ENCODE measurements around the gene MPC2. TPM values are rescaled to one million over a fixed set of nuclear protein-coding genes. Genes with fewer than 3 reads are reported as not detected.
"Not testable (repeated sequence)": the region's sequence is repeated elsewhere in the genome, so short reads cannot be mapped to it uniquely, and the experiment has no call there.

MPC2 gene
- total RNA-seq, 1 donor from 2014 or later: 34.9 TPM

DNA sequence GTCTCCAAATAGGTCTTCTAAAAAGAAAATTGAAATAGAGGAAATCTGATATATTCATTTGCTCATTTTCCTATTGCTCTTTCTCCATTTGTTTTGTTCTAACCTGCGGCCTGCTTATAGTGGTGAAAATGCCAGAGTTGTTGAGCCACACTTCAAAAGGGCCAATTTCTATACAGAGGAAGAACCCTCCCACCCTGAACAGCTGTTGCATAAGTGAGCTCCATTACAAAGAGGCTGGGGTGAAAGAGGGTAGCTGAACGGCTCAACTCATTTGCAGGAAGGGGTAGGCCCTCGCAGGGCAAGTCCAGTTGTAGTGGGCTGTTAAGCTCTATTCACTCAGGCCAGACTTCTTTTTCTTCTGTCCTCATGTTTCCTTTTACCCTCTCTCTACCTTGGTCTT, 31.7 kb downstream of the MPC2 start:
- no peak for DNase-seq (ENCODE audit: low spot score)

DNA sequence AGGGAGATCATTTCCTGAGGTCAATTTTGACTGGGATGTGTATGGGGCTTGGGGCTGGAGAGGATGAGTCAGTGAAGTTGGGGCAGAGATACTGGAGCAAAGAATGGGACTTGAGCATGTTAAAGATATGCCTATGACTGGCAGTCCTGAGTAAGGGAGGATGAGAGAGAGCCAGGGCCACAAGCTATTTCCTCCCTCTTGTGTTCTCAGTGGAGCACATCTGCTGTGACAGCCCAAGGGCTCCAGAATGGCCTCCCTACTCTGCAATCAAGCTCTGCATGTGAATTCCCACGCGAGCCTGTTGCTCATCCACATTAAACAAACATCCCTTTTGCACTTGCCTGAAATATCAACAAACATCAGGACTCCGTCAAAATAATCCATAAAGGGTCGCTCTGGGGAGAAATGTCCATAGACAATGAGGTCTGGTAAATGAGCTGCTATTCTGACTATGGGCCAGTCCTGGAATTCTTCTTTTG, 32.2 kb downstream of the MPC2 start:
- DNase-seq (ENCODE audit: low spot score): no peak

DNA sequence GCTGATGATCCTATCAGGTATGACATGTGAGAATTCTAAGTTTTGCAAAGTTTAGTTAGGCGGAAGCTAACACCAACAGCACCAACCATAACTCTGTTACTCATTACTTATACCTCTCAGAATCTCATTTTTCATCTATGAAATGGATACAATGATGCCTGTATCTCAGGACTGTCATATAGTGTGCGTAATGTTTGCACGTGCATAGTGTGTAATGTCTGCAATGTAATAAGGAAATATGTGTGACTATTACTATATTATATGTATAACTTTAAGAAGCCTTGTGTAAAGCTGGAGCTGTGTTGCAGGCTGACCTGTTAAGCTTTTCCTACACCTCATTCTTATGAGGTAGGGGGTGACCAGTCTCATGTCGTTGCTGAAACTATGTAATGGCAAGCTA, 36.0 kb downstream of the MPC2 start:
- DNase-seq (ENCODE audit: low spot score): no peak

DNA sequence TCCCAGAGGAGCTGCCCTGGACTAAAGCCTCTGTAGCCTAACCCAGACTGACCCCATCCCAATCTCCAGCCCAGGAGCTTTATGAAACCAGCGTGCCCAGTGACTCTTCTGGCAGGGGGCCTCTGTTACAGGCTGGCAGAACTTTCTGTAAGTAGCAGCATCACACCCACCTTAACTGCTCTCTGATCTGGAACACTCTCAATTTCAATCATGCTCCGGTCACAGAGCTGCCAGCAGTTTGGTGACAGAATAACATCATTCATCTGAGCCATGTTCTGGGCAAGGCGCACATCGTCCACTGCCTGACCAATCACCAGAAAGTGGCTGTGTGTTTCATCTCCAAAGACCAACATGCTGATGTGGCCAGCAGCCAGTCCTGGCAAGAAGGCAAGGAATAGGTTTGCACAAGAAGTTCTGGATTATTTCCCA, 37.6 kb downstream of the MPC2 start:
- no peak for DNase-seq (ENCODE audit: low spot score)

DNA sequence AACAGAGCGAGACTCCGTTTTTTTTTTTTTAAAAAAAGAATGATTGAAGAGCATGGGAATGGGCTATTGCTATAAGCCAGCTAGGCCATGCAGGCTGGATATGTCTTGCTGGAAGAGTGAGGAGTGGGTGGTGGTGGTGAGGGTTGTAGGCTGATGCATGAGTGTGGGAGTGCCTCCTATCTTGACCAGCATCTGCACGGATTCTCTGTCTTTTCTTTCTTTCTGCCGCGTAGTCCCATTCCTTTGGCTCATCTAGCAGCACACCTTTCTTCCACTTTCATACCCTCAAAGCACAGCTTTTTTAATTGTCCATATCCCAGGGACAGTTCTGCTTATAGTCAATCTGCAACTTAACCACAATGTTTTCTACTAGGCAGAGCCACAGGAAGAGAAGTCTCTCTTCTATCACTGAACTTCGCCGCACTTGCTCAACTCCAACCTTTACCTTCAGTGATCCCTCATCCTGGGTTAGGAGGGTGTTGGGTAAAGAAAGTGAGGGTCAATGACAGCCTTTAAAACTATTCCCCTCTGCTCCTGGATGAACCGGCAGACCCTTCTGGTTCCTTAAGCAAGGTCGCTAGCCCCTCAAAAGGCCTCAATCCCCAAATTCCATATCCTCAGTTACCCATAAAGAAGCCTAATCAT, 38.2 kb downstream of the MPC2 start:
- no peak for DNase-seq (ENCODE audit: low spot score)

DNA sequence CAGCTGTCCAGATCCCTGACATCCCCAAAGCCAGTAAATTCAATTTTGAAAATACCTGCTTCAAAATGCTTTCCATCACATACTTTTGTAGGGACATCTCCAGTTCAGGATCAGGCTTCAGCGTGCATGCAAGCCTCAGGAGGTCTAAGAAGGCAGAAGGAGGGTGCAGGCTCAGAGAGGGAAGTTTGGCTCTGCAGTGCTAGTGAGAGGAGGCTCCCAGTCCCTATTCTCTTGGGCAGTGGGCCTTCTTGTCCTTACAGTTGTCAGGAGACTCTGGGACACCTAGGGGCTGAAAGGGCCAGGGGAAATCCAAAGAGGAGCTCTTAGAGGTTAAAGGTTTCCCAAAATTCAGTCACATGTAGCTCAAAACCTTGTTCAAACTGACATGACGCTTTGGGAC, 43.1 kb downstream of the MPC2 start:
- DNase-seq (ENCODE audit: low spot score): no peak

DNA sequence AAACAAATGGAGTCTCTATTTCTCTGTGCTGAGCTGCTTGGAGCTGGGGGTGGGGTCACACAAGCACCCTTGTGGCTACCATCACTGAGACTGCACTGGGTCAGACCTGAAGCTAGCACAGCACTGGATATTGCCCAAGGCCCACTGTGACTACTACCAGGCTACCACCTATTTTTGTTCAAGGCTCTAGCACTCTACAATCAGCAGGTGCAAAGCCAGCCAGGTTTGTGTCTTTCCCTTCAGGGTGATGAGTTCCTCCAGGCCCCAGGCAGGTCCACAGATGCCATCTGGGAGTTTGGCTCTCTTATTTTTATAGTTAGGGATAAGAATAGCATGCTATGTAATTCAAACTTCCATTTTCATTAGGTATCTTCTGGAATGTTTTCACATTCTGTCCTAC, 46.5 kb downstream of the MPC2 start:
- no peak for DNase-seq (ENCODE audit: low spot score)

DNA sequence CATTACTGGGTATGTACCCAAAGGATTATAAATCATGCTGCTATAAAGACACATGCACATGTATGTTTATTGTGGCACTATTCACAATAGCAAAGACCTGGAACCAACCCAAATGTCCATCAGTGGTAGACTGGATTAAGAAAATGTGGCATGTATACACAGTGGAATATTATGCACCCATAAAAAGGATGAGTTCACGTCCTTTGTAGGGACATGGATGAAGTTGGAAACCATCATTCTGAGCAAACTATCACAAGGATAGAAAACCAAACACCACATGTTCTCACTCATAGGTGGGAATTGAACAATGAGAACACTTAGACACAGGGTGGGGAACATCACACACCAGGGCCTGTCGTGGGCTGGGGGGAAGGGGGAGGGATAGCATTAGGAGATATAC, 49.7 kb downstream of the MPC2 start:
- not testable (repeated sequence) for DNase-seq (ENCODE audit: low spot score)

DNA sequence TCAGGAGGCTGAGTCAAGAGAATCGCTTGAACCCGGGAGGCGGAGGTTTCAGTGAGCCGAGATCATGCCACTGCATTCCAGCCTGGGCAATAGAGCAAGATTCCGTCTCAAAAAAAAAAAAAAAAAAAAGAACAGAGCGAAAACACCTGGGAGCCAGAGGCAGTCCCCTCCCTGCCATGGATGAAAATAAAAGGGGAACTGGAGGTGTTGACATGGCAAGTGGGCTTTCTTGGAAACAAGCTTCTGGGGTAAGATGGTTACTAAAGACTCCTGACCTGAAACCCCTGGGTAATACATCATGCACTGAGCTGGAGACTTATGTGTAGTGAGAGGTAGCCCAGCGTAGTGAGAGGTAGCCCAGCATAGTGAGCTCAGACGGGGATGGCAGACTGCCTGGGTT, 54.5 kb downstream of the MPC2 start:
- no peak for DNase-seq (ENCODE audit: low spot score)

DNA sequence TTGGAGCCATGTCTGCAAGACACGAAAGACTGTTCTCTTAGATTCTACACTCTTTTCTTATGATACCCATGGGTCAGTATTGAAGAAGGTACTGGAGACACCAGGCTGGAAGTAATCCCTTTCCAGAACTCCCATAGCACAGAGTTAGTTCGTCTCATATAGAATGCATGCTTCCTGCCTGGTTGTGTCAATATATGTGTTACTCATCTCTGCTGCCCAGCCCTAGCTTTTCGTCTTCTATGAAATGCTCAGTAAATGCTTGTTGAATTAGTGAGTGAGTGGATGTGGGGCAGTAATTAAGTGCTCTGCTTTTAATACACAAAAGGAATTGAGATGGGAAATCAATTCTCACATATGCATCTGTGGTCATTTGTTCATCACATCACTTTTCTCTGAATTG, 55.1 kb downstream of the MPC2 start:
- DNase-seq (ENCODE audit: low spot score): no peak

DNA sequence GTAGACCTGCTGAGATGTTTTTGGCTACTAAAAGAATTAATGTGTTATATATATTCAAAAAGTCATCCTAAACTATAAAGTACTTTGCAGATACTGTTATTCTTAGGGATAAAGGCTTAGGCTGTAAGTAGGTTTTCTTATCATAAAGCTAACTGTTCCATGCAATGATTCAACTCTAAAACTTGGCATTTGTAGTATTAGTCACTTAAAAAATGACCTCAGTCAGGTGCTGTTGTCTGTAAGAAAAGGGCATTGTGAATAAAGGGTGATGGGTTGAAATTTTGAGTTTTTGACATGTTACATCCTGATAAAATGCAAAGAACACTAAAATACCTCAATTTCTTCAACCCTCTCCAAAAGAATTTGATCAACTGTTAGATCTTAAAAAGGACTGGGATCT, 55.8 kb downstream of the MPC2 start:
- peak; percentile 12 for DNase-seq (ENCODE audit: low spot score)

DNA sequence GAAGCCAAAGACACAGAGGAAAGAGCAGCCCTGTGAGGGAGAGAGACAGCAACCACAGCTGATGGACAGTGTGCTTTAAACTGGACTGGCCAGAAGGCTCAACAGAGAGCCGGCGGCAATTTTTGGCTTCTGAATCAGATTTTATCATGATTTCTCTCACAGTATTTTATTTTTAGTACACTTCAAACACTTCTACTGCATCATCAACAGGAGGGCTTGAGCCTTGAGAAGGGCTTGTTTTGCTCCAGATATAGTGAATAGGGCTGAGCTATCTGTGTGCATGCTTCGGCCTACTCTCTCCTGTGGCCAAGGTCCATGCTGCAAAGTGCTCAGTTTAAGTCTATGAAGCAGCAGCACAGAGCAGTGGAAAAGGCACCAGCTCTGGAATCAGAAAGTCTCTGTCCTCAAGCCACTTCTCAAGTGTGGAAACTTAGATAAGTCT, 56.3 kb downstream of the MPC2 start:
- peak; percentile 30 for DNase-seq (ENCODE audit: low spot score)

DNA sequence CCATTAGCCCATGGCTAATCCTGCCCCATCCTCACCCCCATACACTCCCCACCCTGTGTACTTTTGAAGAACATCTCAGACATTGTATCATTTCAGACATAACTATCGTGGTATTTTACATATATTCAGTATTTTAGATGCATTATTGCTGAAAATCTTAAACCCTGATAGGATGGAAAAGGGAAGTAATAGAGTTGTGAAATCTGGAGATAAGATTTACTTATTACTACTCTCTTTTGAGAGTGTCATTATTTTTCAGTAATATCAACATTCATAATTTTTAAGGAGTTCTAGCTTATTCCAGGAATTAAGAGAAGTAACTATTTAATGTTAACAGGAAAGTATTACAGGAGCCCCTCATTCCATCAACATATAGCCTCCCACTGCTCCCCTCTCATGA, 57.4 kb downstream of the MPC2 start:
- no peak for DNase-seq (ENCODE audit: low spot score)

DNA sequence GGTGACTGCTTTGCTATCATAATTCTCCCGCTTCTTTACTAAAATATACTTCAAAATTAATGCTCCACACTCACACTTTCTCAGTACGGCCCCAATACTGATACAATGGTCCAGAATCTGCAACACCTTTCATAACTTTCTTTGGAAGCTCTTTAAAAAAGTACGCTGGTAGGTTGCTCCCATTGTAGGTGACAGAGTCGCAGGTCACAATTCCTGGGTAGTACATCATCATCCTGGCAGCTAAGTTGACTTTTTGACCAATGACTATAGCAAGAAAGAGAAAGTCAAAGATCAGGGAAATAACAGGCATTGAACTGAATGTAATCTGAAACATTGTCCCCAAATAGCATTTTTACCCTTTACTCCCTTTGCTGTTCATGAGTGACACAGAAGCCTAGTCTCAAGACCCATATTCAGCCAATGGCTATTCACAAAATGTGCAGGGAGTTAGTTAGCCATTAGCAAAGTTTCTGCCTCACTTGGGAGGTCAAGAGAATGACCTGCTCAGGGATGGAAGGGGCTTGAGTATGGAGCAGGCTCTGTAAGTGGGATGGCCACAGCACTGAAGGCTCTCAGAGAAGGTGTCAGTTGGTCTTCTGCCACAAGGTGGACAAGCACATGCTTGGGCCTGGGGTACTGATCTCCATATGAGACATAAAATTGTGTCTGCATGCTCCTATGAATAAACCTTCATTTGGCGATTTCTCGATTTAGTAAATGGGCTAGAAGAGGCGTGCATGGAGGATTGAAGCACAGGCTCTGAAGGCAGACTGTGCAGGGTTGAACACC, 58.3 kb downstream of the MPC2 start:
- DNase-seq (ENCODE audit: low spot score): no peak

DNA sequence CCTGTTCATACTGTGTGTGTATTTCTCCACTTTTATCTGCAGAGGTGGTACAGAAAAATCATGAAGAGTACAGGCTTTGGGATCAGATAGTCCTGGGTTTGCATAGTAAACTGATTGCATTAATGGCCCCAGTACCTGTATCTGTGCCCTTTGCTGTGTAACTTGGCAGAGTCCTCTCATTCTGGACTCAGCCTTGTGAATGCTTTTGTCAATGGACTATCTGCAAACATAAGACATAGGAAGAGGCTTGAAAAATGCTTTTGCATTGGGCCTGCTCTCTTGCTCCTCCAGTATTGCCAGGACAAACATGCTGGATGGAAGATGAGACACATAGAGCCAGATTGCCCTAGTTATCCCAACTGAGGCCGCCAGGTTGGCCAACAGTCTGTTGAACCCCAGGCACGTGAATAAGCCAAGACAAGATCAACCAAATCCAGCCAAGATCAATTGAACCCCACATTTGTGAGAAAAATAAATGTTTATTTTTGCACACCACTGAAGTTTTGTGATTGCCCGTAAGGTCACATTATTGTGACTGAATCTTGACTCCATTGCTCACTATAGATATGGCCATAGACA, 60.2 kb downstream of the MPC2 start:
- no peak for DNase-seq (ENCODE audit: low spot score)

DNA sequence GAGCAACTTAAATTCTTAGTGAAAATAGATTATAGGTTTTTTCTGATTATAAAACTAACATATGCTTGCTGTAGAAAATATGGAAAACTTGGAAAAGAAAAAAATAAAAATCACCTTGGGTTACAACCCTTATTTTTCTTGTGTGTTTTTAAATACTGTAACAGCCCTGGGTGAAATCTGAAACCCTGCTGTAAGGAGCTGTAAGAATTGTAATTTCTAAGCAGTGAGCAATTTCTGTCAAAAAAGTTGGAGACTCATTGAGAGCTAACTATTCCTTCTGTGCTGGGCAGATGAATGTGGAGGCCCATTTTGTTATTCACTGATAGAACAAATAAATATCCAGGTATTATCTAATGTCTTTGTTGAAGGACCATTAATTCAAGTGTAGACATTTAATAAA, 65.5 kb downstream of the MPC2 start:
- DNase-seq (ENCODE audit: low spot score): no peak

DNA sequence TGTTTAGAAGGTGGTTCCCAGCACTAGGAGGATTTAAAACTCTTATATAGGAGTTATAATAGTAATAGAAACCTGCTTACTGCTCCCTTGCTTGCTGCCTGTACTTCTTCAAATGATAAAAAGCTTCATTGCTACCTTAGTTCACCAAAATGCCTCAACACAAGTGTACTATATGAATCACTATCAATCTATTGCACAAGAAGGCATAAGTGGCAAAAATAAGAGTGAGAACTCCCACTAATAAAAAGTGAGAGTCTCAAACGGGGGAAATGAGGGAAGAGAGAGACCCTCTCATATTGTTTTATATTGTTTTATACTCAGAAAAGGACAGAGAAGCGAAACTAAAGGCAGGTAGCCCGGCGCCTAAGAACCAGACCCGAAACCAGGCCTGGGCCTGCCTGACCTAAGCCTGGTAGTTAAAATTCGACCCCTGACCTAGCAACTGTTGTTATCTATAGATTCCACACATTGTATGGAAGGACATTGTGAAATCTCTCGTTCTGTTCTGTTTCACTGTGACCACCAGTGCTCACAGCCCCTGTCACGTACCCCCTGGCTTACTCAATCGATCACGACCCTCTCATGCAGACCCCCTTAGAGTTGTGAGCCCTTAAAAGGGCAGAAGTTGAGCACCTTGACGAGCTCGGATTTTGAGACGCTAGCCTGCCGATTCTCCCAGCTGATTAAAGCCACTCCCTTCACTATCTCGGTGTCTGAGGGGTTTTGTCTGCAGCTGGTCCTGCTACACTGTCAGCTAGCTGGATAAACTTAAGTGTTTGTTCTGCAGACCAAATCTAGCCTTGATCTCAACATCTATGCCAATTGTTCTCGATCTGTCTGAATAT, 67.5 kb downstream of the MPC2 start:
- peak; percentile 4 for DNase-seq (ENCODE audit: low spot score)

DNA sequence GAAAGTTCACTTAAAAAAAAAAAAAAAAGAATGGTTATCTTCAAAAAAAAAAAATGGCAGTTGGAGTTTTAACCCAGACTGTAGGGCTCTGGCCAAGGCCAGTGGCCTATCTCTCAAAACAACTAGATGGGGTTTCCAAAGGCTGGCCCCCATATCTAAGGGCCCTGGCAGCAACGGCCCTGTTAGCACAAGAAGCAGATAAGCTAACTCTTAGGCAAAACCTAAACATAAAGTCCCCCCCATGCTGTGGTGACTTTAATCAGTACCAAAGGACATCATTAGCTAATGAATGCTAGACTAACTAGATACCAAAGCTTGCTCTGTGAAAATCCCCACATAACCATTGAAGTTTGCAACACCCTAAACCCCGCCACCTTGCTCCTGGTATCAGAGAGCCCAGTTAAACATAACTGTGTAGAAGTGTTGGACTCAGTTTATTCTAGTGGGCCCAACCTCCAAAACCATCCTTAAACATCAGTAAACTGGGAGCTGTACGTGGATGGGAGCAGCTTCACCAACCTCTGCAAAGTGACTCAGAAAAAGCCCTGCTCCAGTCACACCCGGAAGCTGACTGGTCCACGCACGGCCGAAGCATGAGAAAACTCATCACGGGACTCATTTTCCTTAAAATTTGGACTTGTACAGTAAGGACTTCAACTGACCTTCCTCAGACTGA, 70.0 kb downstream of the MPC2 start:
- DNase-seq (ENCODE audit: low spot score): not testable (repeated sequence)

All from umbilical cord (tissue), 2 donors.